GM12878 (cell line): ENCODE results near the gene RUNX3. TPM values are rescaled to one million over a fixed set of nuclear protein-coding genes. Genes with fewer than 3 reads are reported as not detected.

Source experiments
- ATAC-seq: fragments of 200-7000 bp; cut with Tn5 transposase; 3 replicates; pipeline ENCODE4 v1.9.1; 2020; ENCODE audit warnings: mild to moderate bottlenecking, moderate library complexity
- BruUV-seq: library from RNA; stranded (reverse); fragments of 400-500 nt; replicated peaks from 2 replicates; lab custom pipeline; 2021; lab: Mats Ljungman, UMichigan
- CTCF ChIA-PET: fragments of 300-600 bp; sonication (Branson Sonifier 250); formaldehyde crosslinking; extraction: SDS; loops from one replicate; lab custom pipeline; 2021; ENCODE audit warnings: inconsistent platforms; lab: Yijun Ruan, JAX
- POLR2A ChIA-PET: fragments of 350-600 bp; formaldehyde crosslinking; extraction: SDS; loops from one replicate; lab custom pipeline; 2021; ENCODE audit warnings: inconsistent platforms; lab: Charles Lee
- RAD21 ChIA-PET: fragments of 300-600 bp; sonication (Branson Sonifier 250); formaldehyde crosslinking; loops from one replicate; lab custom pipeline; 2023; ENCODE audit warnings: antibody characterized with exemption; ENCODE audit not compliant: unreplicated experiment; lab: Charles Lee
- SMC1A ChIA-PET: fragments of 300-600 bp; sonication (Branson Sonifier 250); formaldehyde crosslinking; loops from one replicate; lab custom pipeline; 2023; ENCODE audit not compliant: unreplicated experiment, uncharacterized antibody; lab: Charles Lee
- DNase-seq: peaks from one replicate; pipeline ENCODE4 v3.0.0-alpha.2; 2011; ENCODE audit warnings: low read depth, low spot score
- FAIRE-seq: peaks from 3 replicates; lab custom pipeline; 2011; peaks lifted over from hg19 to GRCh38; lab: Jason Lieb, UNC
- H2AFZ ChIP-seq: 2 replicates; pipeline ENCODE4 v1.6.0; 2011; ENCODE audit warnings: low read depth, low read length, control low read depth; ENCODE audit not compliant: control insufficient read depth
- H3K27ac ChIP-seq: 2 replicates; pipeline ENCODE4 v1.5.1; 2011; ENCODE audit warnings: control low read depth; ENCODE audit not compliant: control insufficient read depth, insufficient read depth
- H3K27me3 ChIP-seq, 2 experiments: replicated peaks in 1 of 2; 2 replicates each; pipeline versions ENCODE4 v1.6.0 to v1.6.1; 2011; ENCODE audit warnings: low read length in 1 of 2; ENCODE audit not compliant: control insufficient read depth in 2 of 2, insufficient read depth in 2 of 2
- H3K36me3 ChIP-seq, 2 experiments: 2 replicates each; pipeline ENCODE4 v1.5.1; 2011; ENCODE audit warnings: low read length in 1 of 2; ENCODE audit not compliant: control insufficient read depth in 2 of 2, insufficient read depth in 2 of 2
- H3K4me1 ChIP-seq: 2 replicates; pipeline ENCODE4 v1.6.1; 2011; ENCODE audit warnings: mild to moderate bottlenecking, low read length, moderate library complexity, mixed read lengths; ENCODE audit not compliant: control insufficient read depth, insufficient read depth
- H3K4me2 ChIP-seq: 2 replicates; pipeline ENCODE4 v1.6.0; 2011; ENCODE audit warnings: control low read depth; ENCODE audit not compliant: control insufficient read depth, insufficient read depth
- H3K4me3 ChIP-seq: fragments of 200-600 bp; sonication (generic); 2 replicates; pipeline ENCODE4 v1.5.1; 2016
- H3K79me2 ChIP-seq: 2 replicates; pipeline ENCODE4 v1.6.0; 2011; ENCODE audit warnings: low read length; ENCODE audit not compliant: control insufficient read depth, insufficient read depth
- H3K9ac ChIP-seq: 2 replicates; pipeline ENCODE4 v1.8.0; 2011; ENCODE audit warnings: low read length, control low read depth, mixed read lengths; ENCODE audit not compliant: control insufficient read depth, insufficient read depth
- H3K9me3 ChIP-seq: replicated peaks from 3 replicates; pipeline ENCODE4 v1.5.1; 2011; ENCODE audit warnings: mild to moderate bottlenecking, low read length; ENCODE audit not compliant: control insufficient read depth, insufficient read depth
- H4K20me1 ChIP-seq: 2 replicates; pipeline ENCODE4 v1.6.0; 2011; ENCODE audit not compliant: control insufficient read depth, insufficient read depth
- HDAC6 ChIP-seq: fragments of 200-600 bp; sonication (generic); IDR thresholded peaks from one replicate; pipeline ENCODE4 v1.8.0; 2017; ENCODE audit warnings: antibody characterized with exemption; ENCODE audit not compliant: unreplicated experiment
- WGBS: methylation state at CpG from one replicate; pipeline ENCODE4 v1.1.6; 2016; ENCODE audit warnings: low lambda C conversion rate; ENCODE audit not compliant: insufficient replicate concordance, insufficient coverage; ENCODE audit errors: missing lambda C conversion rate; 5-methylcytosine and 5-hydroxymethylcytosine counted together
- in situ Hi-C: fragments of 300-500 bp; cut with MboI; formaldehyde crosslinking; loops from 9 replicates; pipeline ENCODE4 v1.14.3; 2018; ENCODE audit warnings: mixed read lengths
- intact Hi-C: fragments of 100-400 bp; cut with micrococcal nuclease; formaldehyde crosslinking; loops from one replicate; pipeline ENCODE4 v1.14.2; 2022; ENCODE audit not compliant: unreplicated experiment
- polyA plus RNA-seq, 11 experiments: library from polyadenylated mRNA; depleted of rRNA in 4 of 11; unstranded in 6 of 11; stranded (reverse) in 5 of 11; fragments of >200 nt; fragmentation: Nextera tagmentation in 4 of 11; fragmentation: Illumina TruSeq in 1 of 11; extraction: Ambion mirVana in 4 of 11; extraction: Trizol in 1 of 11; gene quantifications; 1 replicate in 1 of 11; 2 replicates in 10 of 11; pipeline versions ENCODE4 v1.2.1 to v1.2.3, GENCODE V29; 2011 to 2016; ENCODE audit warnings: inconsistent platforms in 2 of 11, missing spikeins in 2 of 11, low read depth in 1 of 11
- total RNA-seq, 4 experiments: library from RNA; depleted of rRNA in 3 of 4; stranded (reverse); fragments of >200 nt in 3 of 4; fragmentation: Illumina TruSeq in 1 of 4; extraction: Trizol in 1 of 4; gene quantifications; 2 replicates each; pipeline versions ENCODE4 v1.2.1 to v1.2.3, GENCODE V29; 2013 to 2021
- TF ChIP-seq, protein P1 (sequence below), 3 experiments: IDR thresholded peaks in 2 of 3; conservative IDR thresholded peaks in 1 of 3; 2 replicates each; pipeline ENCODE4 v1.5.1; 2011; ENCODE audit warnings: low read depth in 3 of 3, low read length in 3 of 3, mild to moderate bottlenecking in 3 of 3, control low read depth in 2 of 3, moderate library complexity in 2 of 3, inconsistent platforms in 1 of 3, mixed read lengths in 1 of 3; ENCODE audit not compliant: control insufficient read depth in 2 of 3, insufficient read depth in 1 of 3; ENCODE audit errors: extremely low read depth in 1 of 3

RUNX3 gene
- total and polyA plus RNA-seq, 10 of the 15 experiments (the other 5 are each of a cell fraction or from before 2014, with no cell fraction given), result 19.0 to 151 (median 31.4) TPM

DNA sequence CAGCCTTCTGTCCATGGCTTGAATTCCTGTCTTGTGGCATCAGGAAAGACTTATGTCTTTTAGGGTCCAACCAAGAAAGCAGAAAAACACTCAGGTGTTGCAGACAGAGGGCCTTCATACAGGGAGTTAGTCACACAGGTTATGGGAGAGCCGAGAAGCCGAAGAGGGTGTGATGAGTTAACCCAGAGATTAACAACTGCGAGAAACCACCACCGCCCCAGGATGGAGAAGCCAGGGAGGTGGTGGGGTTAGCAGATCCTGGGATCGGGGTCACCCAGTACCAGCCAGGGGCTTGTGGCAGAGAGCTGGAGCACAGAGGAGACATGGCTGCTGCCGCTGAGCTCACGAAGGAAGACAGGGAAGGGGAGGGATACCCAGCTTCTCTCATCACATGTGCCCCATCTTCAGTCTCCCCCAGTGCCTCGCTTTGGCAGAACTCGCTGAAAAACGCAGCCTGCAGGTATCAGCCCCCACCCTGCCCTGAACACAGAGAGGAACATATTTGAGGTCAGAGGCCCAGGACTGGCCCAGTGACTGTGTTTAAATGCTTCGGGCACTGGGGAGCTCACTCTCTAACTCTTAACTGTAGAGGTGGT is 58.7 kb downstream of the RUNX3 start:
- Histone ChIP-seq H3K36me3 (no peaks in the 10 kb centered on the region), H2AFZ (no peak overlapping the region), H4K20me1 (no peaks in the 10 kb centered on the region), H3K9ac (no peak overlapping the region), H3K9me3 (no peaks in the 10 kb centered on the region), H3K27me3 (peaks cover 3 to 7% of the 10 kb centered on the region in 2 experiments), H3K4me3 (no peak overlapping the region)
- WGBS, result 67% methylated on average over 11 of the region's 11 CpGs
- in situ Hi-C loops, result no loop called here
- SMC1A ChIA-PET, result interaction anchor here (1.0 kb wide), 1 partner anchor 22 kb away, joined by 3 read pairs; no protein-coding TSS in a partner anchor
- no peak for FAIRE-seq
- intact Hi-C loops, result no loop called here
- POLR2A ChIA-PET, result no interaction called here
- CTCF ChIA-PET, result interaction anchor here (0.9 to 1.3 kb wide), 2 partner anchors 11 to 27 kb away, joined by 3 read pairs; no protein-coding TSS in a partner anchor
- no peak for ATAC-seq
- RAD21 ChIA-PET, result interaction anchor here (2.1 kb wide), 1 partner anchor 27 kb away, joined by 4 read pairs; no protein-coding TSS in a partner anchor
- TF ChIP-seq, protein P1, sequence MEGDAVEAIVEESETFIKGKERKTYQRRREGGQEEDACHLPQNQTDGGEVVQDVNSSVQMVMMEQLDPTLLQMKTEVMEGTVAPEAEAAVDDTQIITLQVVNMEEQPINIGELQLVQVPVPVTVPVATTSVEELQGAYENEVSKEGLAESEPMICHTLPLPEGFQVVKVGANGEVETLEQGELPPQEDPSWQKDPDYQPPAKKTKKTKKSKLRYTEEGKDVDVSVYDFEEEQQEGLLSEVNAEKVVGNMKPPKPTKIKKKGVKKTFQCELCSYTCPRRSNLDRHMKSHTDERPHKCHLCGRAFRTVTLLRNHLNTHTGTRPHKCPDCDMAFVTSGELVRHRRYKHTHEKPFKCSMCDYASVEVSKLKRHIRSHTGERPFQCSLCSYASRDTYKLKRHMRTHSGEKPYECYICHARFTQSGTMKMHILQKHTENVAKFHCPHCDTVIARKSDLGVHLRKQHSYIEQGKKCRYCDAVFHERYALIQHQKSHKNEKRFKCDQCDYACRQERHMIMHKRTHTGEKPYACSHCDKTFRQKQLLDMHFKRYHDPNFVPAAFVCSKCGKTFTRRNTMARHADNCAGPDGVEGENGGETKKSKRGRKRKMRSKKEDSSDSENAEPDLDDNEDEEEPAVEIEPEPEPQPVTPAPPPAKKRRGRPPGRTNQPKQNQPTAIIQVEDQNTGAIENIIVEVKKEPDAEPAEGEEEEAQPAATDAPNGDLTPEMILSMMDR (IDR thresholded peaks at IDR 0.05 in 2 of 3, conservative IDR thresholded peaks at IDR 0.05 in 1 of 3; ENCODE audit: control insufficient read depth in 2 of 3, extremely low read depth in 1 of 3, insufficient read depth in 1 of 3, low read depth in 3 of 3, low read length in 3 of 3), result no peak
- TF ChIP-seq, all 136 proteins: peak for 0
- H3K79me2 ChIP-seq, result no peaks in the 10 kb centered on the region
- peaks cover 7% of the 10 kb centered on the region for H3K4me1 ChIP-seq
- no TSS peak for BruUV-seq
- peak overlapping the region; percentile 56; the same call in 1 of the 2 replicates for H3K4me2 ChIP-seq
- no peak overlapping the region for H3K27ac ChIP-seq
- no peak for DNase-seq

DNA sequence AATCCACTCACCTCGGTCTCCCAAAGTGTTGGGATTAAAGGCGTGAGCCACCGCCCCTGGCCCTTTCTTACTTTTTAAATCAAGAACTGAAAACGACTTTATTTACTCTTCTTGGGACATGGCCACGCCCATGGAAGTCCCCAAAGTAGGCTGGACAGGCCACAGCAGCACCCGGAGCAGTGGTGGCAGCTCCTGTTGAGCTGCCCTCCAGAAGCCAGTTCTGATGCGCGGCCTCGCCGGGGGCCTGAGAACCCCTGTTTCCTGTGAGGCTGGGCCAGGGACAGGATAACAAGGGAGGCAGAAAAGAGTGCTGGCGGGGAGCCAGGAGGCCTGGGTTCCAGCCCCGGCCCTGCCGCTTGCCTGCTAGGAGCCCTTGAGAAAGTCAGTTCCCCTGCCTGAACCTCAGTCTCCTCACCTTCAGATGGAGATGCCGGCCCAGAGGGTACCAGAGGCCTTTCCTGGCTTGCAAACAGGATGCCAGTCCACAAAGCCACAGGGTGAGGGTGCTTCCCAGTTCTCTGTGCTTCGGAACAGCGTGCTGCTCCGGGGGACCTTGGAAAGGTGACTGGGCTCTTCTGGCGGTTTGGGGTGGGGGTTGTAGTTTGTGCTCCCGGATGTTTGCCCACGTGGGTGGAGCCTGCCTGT is 59.4 kb downstream of the RUNX3 start:
- no peak for FAIRE-seq
- no peaks in the 10 kb centered on the region for H3K36me3 ChIP-seq
- WGBS, result 22% methylated on average over 20 of the region's 20 CpGs
- H4K20me1 ChIP-seq, result no peaks in the 10 kb centered on the region
- no peak for DNase-seq
- ChIA-PET RAD21 (interaction anchor here (2.1 kb wide), 1 partner anchor 28 kb away, joined by 4 read pairs; no protein-coding TSS in a partner anchor), SMC1A (no interaction called here), POLR2A (no interaction called here), CTCF (interaction anchor here (0.9 kb wide), 1 partner anchor 28 kb away, joined by 3 read pairs; no protein-coding TSS in a partner anchor)
- no peaks in the 10 kb centered on the region for H3K79me2 ChIP-seq
- H3K9me3 ChIP-seq, result no peaks in the 10 kb centered on the region
- peak overlapping the region; percentile 56 for H3K4me2 ChIP-seq
- H3K27me3 ChIP-seq, result peaks cover 3 to 7% of the 10 kb centered on the region in 2 experiments
- intact Hi-C loops, result no loop called here
- TF ChIP-seq HDAC6, result no peak
- H3K9ac ChIP-seq, result no peak overlapping the region
- H3K4me1 ChIP-seq, result peaks cover 7% of the 10 kb centered on the region
- H3K27ac ChIP-seq, result no peak overlapping the region
- no peak overlapping the region for H3K4me3 ChIP-seq
- peak; percentile 63 for ATAC-seq
- BruUV-seq, result no TSS peak
- in situ Hi-C loops, result no loop called here
- H2AFZ ChIP-seq, result no peak overlapping the region
